Measurements from ENCODE around the gene CHML. TPM values are rescaled to one million over a fixed set of nuclear protein-coding genes. Genes with fewer than 3 reads are reported as not detected.

The CHML gene
- total and polyA plus RNA-seq, 2 donors (not counting 1 experiment from before 2014, with no cell fraction given): 9.7 to 34.0 TPM

DNA sequence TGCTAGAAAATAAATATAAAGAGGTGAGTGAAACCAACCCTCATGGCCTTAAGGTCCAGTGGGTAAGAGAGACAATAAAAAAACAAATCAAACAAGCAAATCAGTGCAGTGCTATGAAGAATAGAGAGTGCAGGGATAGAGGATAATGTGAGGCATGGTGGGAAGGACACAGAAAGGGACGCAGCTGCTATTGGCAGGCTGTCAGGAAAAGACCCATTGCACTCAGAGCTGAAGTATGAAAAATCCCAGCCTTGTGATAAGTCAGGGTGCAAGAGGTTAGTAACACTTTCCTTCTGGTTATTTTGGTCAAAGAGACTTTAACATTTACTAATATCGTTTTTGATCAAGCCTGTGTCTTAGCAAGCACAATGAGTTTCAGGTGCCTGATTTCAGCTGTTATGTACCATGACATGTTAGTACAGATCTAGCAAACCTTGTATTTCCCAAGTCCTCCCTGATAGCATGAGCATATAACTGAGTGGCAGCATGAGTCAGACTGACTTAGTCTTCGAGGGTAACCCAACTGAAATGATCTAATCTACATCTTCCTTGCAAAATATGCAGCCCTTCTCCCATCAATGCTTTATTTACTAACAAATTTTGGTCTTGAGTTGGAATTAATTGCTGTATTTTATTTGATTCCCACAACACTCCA is 31.7 kb downstream of the CHML start:
- no peak overlapping the region for H2AFZ ChIP-seq (ENCODE audit: insufficient read depth, low read depth, low read length, poor library complexity, severe bottlenecking)
- H3K4me3 ChIP-seq (ENCODE audit: control extremely low read depth in 1 of 5, extremely low read depth in 1 of 5, insufficient read depth in 1 of 5, low read depth in 2 of 5, low read length in 4 of 5): no peak overlapping the region
- Mint-ChIP-seq H3K27me3 (no peaks in the 10 kb centered on the region), H3K27ac (no peak overlapping the region), H3K4me3 (no peak overlapping the region), H3K9me3 (ENCODE audit: insufficient read depth) (no peaks in the 10 kb centered on the region), H3K4me1 (peaks cover 11% of the 10 kb centered on the region)
- H3K27me3 ChIP-seq (replicated peaks in 1 of 4; ENCODE audit: control extremely low read depth in 1 of 4, control insufficient read depth in 3 of 4, insufficient read depth in 4 of 4, low read length in 3 of 4): no peaks in the 10 kb centered on the region
- 100% methylated on average over 1 of the region's 3 CpGs for WGBS (ENCODE audit: insufficient coverage)
- no peak overlapping the region for H3K9ac ChIP-seq (ENCODE audit: low read length)
- H3K79me2 ChIP-seq (ENCODE audit: control insufficient read depth, insufficient read depth, low read length): peaks cover 28% of the 10 kb centered on the region
- POLR2A ChIA-PET: no interaction called here
- no peak overlapping the region for H3K4me2 ChIP-seq (replicated peaks; ENCODE audit: low read depth, low read length, poor library complexity, severe bottlenecking)
- CTCF ChIA-PET: interaction anchor here (0.5 to 5.2 kb wide), 2 partner anchors 88 to 389 kb away, joined by 4 to 67 read pairs; partner anchors contain the start of gene MAP1LC3C
- peaks cover 2 to 20% of the 10 kb centered on the region in 2 experiments for H3K36me3 ChIP-seq (replicated peaks in 1 of 2; ENCODE audit: control extremely low read depth in 1 of 2, control insufficient read depth in 1 of 2, extremely low read depth in 1 of 2, insufficient read depth in 2 of 2, low read length in 1 of 2)
- intact Hi-C loops (cut with micrococcal nuclease): no loop called here
- H3K9me3 ChIP-seq (ENCODE audit: control extremely low read depth in 1 of 3, control insufficient read depth in 2 of 3, insufficient read depth in 1 of 3, low read length in 2 of 3): no peaks in the 10 kb centered on the region
- H4K20me1 ChIP-seq (ENCODE audit: control insufficient read depth, insufficient read depth, low read length, poor library complexity, severe bottlenecking): peaks cover 8% of the 10 kb centered on the region
- peaks cover 6 to 7% of the 10 kb centered on the region in 2 donors for H3K4me1 ChIP-seq (ENCODE audit: control insufficient read depth in 2 of 2, insufficient read depth in 2 of 2, low read length in 2 of 2)
- DNase-seq (no peak), ATAC-seq (ENCODE audit: low read depth) (no peak)
- peak overlapping the region in 1 of 2 donors; percentile 29 for H3K27ac ChIP-seq (ENCODE audit: low read length in 2 of 2)
- TF ChIP-seq, protein P1, sequence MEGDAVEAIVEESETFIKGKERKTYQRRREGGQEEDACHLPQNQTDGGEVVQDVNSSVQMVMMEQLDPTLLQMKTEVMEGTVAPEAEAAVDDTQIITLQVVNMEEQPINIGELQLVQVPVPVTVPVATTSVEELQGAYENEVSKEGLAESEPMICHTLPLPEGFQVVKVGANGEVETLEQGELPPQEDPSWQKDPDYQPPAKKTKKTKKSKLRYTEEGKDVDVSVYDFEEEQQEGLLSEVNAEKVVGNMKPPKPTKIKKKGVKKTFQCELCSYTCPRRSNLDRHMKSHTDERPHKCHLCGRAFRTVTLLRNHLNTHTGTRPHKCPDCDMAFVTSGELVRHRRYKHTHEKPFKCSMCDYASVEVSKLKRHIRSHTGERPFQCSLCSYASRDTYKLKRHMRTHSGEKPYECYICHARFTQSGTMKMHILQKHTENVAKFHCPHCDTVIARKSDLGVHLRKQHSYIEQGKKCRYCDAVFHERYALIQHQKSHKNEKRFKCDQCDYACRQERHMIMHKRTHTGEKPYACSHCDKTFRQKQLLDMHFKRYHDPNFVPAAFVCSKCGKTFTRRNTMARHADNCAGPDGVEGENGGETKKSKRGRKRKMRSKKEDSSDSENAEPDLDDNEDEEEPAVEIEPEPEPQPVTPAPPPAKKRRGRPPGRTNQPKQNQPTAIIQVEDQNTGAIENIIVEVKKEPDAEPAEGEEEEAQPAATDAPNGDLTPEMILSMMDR (IDR thresholded peaks at IDR 0.05): no peak
- TF ChIP-seq EZH2 (IDR thresholded peaks at IDR 0.05; ENCODE audit: borderline replicate concordance, insufficient read depth, low read depth, low read length, poor library complexity, severe bottlenecking): no peak

DNA sequence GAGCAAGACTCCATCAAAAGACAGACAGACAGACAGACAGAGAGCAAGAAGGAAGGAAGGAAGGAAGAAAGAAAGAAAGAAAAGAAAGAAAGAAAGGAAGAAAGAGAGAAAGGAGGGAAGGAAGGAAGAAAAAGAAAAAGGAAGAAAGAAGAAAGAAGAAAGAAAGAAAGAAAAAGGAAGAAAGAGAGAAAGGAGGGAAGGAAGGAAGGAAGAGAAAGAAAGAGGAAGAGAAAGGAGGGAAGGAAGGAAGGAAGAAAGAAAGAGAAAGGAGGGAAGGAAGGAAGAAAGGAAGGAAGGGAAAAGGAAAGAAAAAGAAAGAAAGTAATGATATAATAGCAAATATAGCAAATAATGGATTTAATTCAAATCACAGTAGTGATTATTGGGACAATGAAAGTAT is 32.7 kb downstream of the CHML start:
- peaks cover 38% of the 10 kb centered on the region for H3K79me2 ChIP-seq (ENCODE audit: control insufficient read depth, insufficient read depth, low read length)
- ATAC-seq (ENCODE audit: low read depth): no peak
- peaks cover 9 to 30% of the 10 kb centered on the region in 2 experiments for H3K36me3 ChIP-seq (replicated peaks in 1 of 2; ENCODE audit: control extremely low read depth in 1 of 2, control insufficient read depth in 1 of 2, extremely low read depth in 1 of 2, insufficient read depth in 2 of 2, low read length in 1 of 2)

More for the DNA sequence above, 32.7 kb downstream of the CHML start:
- peaks cover 16% of the 10 kb centered on the region for H3K4me1 Mint-ChIP-seq
- Histone ChIP-seq H2AFZ (ENCODE audit: insufficient read depth, low read depth, low read length, poor library complexity, severe bottlenecking) (no peak overlapping the region), H3K9ac (ENCODE audit: low read length) (no peak overlapping the region), H3K9me3 (ENCODE audit: control extremely low read depth in 1 of 3, control insufficient read depth in 2 of 3, insufficient read depth in 1 of 3, low read length in 2 of 3) (no peaks in the 10 kb centered on the region), H3K4me1 (ENCODE audit: control insufficient read depth in 2 of 2, insufficient read depth in 2 of 2, low read length in 2 of 2) (peaks cover 6 to 7% of the 10 kb centered on the region in 2 donors), H3K27ac (ENCODE audit: low read length in 2 of 2) (no peak overlapping the region), H3K4me2 (replicated peaks; ENCODE audit: low read depth, low read length, poor library complexity, severe bottlenecking) (no peak overlapping the region), H4K20me1 (ENCODE audit: control insufficient read depth, insufficient read depth, low read length, poor library complexity, severe bottlenecking) (peaks cover 8% of the 10 kb centered on the region), H3K27me3 (replicated peaks in 1 of 4; ENCODE audit: control extremely low read depth in 1 of 4, control insufficient read depth in 3 of 4, insufficient read depth in 4 of 4, low read length in 3 of 4) (no peaks in the 10 kb centered on the region), H3K4me3 (ENCODE audit: control extremely low read depth in 1 of 5, extremely low read depth in 1 of 5, insufficient read depth in 1 of 5, low read depth in 2 of 5, low read length in 4 of 5) (no peak overlapping the region)
- intact Hi-C loops (cut with micrococcal nuclease): no loop called here
- CTCF ChIA-PET: interaction anchor here (0.7 to 1.2 kb wide), 2 partner anchors 18 to 1814 kb away, joined by 3 read pairs; no protein-coding TSS in a partner anchor
- DNase-seq: no peak
- no peaks in the 10 kb centered on the region for H3K27me3 Mint-ChIP-seq
- POLR2A ChIA-PET: no interaction called here
- no peak for TF ChIP-seq EZH2 (IDR thresholded peaks at IDR 0.05; ENCODE audit: borderline replicate concordance, insufficient read depth, low read depth, low read length, poor library complexity, severe bottlenecking)
- TF ChIP-seq, protein P1 (IDR thresholded peaks at IDR 0.05): peak; percentile 39
- H3K27ac Mint-ChIP-seq: peak overlapping the region; percentile 1
- no peaks in the 10 kb centered on the region for H3K9me3 Mint-ChIP-seq (ENCODE audit: insufficient read depth)
- no peak overlapping the region for H3K4me3 Mint-ChIP-seq
